HG02973 (cell line): ENCODE data around the gene DDR2.
A peak's percentile ranks its signal among the peaks of the same experiment; 100 is the strongest.
"Not testable (repeated sequence)": the region's sequence is repeated elsewhere in the genome, so short reads cannot be mapped to it uniquely, and the experiment has no call there.

Source experiments
- ATAC-seq: cut with Tn5 transposase; IDR thresholded peaks from one replicate; pipeline ENCODE4 v1.9.1; 2021; ENCODE audit warnings: moderate library complexity; ENCODE audit not compliant: unreplicated experiment

Gene DDR2

DNA sequence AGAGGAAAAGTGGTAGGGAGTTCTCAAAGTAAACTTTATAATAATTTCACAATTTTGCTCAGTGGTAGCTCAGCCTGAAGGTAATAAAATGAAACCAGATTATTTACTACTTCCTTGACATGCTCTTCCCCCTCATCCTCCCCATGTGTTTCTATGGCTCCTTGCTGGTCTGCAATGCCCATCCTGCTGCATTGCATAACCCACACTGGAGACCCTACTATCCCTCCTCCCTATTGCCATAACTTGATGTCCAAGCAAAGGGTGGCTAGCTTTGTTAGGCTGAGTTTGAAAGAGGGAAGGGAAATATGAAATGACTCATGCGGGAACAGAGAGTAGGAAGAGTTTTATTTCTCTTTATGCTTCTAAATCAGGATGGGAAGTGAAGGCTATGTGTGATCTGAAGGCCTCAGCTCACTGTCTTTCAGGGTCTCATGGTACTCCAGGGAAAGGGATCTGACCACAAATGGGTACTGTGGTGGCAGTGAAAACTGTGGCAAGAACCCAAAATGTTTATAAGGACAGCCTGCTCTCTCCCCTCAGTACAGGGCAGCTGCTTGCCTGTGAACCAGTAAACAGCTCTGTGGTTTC, 121.8 kb downstream of the DDR2 start:
- no peak for ATAC-seq

DNA sequence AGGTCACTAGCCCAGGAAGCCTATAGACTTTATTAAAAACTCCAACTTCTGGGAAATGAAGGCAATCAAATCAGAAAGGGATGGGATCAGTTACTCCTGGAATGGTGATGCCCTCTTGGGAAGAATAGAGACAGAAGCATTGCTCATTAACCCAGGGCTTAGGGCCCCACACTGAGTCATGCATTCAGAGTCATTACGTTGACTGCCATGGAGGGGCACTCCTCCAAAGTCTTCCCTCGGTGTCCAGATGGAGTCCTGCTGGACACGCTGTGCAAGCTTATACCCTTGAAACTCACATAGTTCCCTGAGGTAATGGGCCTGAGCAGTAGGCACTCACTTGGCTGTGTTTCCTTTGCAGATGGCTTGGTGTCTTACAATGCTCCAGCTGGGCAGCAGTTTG, 123.0 kb downstream of the DDR2 start:
- no peak for ATAC-seq

DNA sequence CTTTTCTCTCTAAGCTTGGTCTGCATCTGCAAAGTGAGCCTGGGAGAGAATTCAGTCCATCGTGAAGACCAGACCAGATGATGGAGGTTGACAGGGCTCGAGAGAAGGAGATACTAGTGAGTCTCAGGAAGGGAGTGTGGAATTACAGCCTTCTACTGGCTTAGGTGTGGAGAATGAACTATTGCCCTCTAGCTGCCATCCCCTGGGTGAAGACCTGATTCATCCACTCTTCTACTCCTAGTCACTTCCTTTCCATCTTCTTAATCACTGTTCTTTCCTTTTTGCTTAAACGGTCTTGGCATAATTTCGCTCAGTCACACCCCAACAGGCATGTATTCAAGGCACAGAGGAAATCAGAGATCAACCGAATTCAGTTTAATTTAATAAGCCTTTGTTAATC, 124.3 kb downstream of the DDR2 start:
- ATAC-seq = no peak

GRCh38 chr1:162757476-162757875, 125.2 kb downstream of the DDR2 start:
- no peak for ATAC-seq

DNA sequence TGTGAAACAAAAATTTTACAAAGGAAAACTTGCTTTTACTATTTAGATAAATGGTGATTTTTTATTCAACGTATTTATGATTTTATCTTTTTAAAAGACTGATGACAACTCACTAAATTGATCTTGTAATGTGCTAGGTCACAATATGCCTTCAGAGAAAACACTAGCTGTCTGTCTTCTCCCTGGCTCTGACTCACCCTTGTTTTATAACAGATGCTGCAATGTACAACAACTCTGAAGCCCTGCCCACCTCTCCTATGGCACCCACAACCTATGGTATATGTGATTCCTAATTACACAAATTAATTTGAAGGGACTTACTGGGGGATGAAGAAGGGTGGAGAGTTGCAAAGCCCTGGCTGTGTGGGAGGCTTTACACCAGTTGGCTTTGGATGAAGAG, 133.5 kb downstream of the DDR2 start:
- ATAC-seq = no peak

GRCh38 chr1:162772571-162773154, 140.4 kb downstream of the DDR2 start:
- no peak for ATAC-seq

DNA sequence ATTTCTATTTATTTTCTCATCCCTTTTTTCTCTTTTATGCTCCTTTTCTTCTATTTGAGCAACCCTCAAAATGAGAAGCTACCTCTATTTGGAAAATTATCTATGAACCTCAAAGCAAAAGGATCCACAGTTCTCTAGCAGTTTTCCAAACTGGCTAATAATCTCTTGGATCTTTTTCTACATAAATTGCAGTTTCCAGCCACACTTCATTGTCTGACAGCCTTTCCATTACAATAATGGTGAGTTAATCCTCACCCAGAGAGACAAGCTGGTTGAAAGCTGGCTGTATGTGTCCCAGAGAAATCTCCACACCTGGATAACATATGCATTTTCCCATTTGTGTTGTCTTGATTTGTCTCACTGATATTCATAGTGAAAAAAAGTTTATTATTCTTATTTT, 141.7 kb downstream of the DDR2 start:
- no peak for ATAC-seq

DNA sequence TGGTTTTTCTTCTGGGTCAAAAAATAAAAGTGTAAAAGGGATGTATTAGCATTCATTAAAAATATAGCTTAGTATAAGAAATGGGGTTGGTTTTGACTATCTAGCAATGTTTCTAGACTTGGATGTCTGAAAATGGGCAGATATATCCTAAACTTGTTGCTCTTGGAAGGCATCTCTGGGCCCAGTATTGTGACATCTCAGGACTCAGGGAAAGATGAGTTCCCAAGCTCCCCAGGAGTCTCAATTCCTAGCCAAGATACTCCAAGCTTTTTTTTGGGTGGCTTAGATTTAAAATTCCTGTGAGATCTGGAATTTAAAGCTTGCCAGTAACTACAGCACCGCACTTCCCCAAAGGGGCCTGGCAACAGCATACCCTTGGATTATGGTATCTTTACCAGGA, 146.8 kb downstream of the DDR2 start:
- no peak for ATAC-seq

- no peak for ATAC-seq
Measured at GRCh38 chr1:162782671-162783070, 150.4 kb downstream of the DDR2 start.

GRCh38 chr1:162784926-162785325, 152.7 kb downstream of the DDR2 start:
- not testable (repeated sequence) for ATAC-seq

DNA sequence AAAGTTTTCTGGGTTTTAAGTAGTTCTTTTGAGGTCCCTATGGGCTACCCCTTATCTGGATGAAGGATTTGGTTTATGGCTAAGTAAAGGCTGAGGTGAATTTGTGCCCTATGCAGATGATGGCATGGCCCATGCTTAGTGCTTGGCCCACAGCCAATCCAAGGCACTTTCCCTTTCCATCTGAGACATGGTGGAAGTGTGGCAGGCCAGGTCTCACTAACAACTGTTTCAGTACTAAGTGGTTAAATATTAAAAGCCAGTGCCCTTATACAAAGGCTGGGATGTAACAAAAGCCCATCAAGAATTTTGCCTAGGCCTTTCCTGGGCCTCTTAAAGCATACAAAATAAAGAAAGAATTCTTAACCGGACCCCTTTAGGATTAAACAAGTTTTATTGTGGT, 156.5 kb downstream of the DDR2 start:
- ATAC-seq = not testable (repeated sequence)

DNA sequence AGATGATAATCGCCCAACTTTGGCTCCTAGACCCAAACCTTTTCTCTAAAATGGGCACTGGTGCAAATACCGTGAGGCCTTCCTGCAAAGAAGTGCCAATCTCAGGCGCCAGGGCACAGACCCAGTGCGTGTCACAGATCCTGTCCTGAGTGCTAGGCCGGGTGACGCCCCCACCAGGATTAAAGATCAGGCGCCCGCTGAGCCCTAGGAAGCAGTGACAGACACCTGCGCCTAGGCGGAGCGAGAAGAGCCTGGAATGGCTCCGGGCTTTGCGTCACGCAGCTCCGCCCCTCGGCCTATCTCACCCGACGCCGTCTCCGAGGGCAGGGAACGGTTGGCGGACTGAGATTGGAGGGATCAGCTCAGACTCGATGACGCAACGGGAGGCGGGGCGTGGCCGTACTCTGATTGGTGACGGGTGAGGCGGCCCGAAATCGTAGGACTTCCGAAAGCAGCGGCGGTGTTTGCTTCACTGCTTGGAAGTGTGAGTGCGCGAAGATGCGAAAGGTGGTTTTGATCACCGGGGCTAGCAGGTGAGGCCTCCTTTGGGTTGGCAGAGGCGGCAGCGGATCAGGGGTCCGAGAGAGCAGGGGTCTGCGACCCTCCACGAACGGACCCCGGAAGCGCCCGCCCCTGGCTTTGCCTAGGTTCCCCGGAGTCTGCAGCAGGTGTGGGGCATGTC, 158.2 kb downstream of the DDR2 start, which contains the start of gene HSD17B7:
Gene HSD17B7, plus strand, starts transcription at position 400 of the 682 bp plus-strand sequence. Its CDS starts 99 bp downstream, at position 499.
- peak; percentile 99 for ATAC-seq

DNA sequence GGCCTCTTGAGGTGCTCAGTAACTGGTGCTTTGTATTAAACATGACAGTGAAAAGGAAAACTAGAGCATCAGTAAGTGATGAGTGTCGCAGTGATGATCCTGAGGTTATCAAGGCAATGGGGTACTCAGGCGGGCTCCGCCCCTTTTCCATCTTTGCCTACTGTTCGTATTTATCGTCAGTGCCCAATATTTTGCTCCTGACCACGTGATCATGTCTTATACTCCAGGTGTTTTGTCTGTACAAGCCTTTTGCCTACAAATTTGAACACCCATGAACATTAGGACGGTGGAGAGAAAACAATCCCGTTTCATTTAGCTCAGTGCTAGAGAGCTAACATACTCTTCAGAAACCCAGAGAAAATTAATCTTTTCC, 158.7 kb downstream of the DDR2 start:
- ATAC-seq = not testable (repeated sequence)

DNA sequence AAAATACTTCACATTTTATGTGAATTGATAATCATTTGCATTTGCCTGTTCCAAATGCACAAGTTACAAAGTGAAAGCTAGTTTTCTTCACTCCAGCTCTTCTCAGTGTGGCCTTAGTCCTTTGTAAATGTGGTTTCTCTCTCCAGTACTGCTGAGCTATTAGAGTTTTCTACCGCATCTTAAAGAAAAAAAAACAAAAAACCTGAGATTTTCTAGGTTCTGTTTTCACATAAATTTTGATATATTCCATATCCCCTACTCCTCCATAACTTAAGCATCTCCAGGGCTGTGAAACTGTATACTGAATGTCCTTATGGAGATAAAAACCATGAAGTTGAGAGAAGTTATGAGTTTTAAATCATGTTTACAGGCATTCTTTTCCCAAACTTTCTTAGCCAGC, 162.0 kb downstream of the DDR2 start:
- ATAC-seq = not testable (repeated sequence)

DNA sequence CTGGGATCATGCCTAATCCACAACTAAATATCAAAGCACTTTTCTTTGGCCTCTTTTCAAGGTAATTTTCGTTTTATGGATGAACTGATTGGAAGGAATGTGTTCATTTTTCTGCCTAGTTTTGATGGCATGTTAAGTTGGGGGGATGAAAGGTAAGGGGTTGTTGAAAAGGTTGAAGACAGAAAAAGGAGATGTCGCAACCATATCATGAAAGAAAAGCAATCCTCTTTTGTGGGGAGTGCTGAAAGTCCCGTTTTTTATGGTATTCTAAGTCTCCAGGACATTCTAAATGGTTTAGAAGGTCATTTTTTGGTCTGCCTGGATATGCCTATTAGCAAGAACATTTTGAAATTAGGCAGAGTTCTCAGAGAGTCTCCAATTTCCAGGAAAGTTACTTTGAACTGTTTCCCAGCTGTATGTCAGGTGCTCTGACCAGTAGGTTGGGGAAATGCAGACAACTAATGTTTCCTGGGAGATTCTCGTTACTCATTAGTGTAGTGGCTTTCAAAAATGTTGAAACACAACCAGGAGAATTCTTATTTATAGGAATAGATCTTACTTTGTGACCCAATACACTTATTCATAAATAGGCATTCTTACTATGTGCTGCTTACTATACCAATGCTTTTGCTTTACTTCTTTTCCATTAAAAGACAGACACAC, 164.5 kb downstream of the DDR2 start:
- ATAC-seq = not testable (repeated sequence)

GRCh38 chr1:162799995-162800830, 167.9 kb downstream of the DDR2 start:
- peak; percentile 62 for ATAC-seq

- not testable (repeated sequence) for ATAC-seq
Measured at GRCh38 chr1:162807503-162807902, 175.2 kb downstream of the DDR2 start.

- not testable (repeated sequence) for ATAC-seq
Measured at GRCh38 chr1:162812357-162812756, 180.1 kb downstream of the DDR2 start.

GRCh38 chr1:162818136-162818535, 185.9 kb downstream of the DDR2 start:
- ATAC-seq = not testable (repeated sequence)

DNA sequence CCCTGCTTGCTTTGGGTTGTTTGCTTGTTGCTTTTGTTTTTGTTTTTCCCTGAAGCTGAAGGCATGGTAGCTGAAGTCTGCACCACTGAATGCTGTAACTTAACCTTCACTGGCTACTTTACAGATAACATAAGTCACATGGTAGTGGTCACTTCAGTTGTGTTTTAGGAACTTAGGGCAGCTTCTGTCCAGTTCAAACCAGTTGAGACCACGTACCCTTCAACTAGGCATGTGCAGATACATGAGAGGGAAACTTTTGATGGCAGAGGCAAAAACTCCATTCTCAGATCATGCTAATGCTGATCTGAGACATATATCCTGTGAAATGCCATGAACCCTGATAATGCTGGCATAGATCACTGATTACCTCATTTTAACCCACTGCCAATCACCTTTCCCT, 186.4 kb downstream of the DDR2 start:
- ATAC-seq = not testable (repeated sequence)
